PC-3 (cell line): ENCODE data around the gene NDUFS5.

ENCODE experiments used
- EZH2 ChIP-seq: fragments of 300-600 bp; sonication (generic); IDR thresholded peaks from one replicate; pipeline ENCODE4 v1.6.1; 2017; ENCODE audit warnings: antibody characterized with exemption, mild to moderate bottlenecking, low read length; ENCODE audit not compliant: unreplicated experiment
- TF ChIP-seq, protein P1 (sequence below): fragments of 300-600 bp; sonication (generic); conservative IDR thresholded peaks from 2 replicates; pipeline ENCODE4 v1.5.1; 2017; ENCODE audit warnings: antibody characterized with exemption, low read depth, mild to moderate bottlenecking, low read length

DNA sequence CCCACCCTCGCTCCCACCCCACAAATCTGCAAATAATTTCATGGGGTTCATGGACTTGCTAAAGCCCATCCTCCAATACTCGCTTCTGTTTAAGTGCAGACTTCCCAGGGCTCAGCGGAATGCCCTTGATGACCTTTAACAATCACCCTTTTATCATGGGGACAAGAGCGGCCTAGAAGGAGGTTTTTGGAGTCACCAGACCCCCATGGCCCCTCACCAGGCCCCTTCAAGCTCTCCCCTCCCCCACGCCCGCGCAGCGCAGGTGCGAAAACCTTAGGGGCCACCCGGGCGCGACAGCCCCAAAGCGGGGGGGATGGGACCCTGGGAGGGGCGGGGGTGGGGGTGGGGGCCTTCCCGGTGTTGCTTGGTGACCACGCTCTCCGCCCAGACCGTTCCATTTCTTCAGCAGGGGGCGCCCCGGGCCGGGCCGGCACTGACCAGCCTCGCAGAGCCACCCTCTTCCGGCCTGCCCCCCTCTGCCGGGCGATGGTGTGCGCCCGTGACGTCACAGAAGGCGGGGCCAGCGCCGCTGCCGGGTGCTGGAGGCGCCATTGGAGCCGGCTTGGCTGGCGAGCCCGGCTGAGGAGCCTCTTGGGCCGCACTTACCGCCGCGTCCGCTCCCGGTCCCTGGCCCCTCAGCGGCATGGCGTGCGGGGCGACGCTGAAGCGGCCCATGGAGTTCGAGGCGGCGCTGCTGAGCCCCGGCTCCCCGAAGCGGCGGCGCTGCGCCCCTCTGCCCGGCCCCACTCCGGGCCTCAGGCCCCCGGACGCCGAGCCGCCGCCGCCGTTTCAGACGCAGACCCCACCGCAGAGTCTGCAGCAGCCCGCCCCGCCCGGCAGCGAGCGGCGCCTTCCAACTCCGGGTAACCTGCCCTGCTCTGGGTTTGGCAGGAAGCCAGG lies 35.2 kb upstream of the NDUFS5 start, which contains the start of gene AKIRIN1:
- TF ChIP-seq EZH2: no peak
- TF ChIP-seq, protein P1, sequence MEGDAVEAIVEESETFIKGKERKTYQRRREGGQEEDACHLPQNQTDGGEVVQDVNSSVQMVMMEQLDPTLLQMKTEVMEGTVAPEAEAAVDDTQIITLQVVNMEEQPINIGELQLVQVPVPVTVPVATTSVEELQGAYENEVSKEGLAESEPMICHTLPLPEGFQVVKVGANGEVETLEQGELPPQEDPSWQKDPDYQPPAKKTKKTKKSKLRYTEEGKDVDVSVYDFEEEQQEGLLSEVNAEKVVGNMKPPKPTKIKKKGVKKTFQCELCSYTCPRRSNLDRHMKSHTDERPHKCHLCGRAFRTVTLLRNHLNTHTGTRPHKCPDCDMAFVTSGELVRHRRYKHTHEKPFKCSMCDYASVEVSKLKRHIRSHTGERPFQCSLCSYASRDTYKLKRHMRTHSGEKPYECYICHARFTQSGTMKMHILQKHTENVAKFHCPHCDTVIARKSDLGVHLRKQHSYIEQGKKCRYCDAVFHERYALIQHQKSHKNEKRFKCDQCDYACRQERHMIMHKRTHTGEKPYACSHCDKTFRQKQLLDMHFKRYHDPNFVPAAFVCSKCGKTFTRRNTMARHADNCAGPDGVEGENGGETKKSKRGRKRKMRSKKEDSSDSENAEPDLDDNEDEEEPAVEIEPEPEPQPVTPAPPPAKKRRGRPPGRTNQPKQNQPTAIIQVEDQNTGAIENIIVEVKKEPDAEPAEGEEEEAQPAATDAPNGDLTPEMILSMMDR: no peak
